Activated effector memory CD4-positive, alpha-beta T cell treated with Interleukin-2 at 50 U/mL for 16 hours (primary cell): ENCODE data around the gene SSC5D.
"Not testable (repeated sequence)": the region's sequence is repeated elsewhere in the genome, so short reads cannot be mapped to it uniquely, and the experiment has no call there.

Experiments used
- DNase-seq: peaks from one replicate; pipeline ENCODE4 v3.0.0-alpha.2; 2020

SSC5D gene

DNA sequence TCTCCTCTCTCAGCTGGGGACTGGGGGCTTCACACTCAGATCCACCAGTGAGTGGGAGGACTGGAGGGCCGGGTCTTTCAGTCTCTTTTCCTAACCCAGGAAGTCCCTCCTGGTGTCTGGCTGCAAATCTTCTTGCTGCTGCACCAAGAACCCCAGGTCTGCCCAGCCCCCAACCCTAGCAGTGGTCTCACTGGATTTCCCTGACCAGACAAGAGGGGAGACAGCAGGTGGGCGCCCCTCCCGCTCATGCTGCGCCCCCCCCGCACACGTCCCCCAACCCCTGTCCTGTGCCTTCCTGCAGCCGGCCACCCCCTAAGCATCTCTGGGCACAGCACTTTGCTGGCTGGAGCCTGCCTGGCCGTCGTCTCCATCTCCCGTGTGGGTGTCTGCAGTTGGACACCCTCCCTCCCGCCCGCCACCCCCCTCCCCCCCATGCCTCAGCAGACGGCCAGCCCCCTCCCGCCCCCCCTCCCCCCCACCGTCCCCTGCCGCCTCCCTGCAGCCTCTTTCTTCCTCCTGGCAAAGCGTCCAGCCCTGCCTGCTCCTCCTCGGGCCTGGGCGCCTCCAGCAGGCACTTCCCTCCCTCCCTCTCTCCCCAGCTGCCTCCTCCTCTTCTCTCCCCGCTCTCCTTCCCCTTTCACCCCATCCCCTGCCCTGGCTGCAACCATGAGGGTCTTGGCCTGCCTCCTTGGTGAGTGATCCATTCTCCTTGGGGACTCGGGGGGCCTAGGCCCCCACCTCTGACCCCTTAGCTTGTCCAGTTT lies at the start of gene SSC5D:
SSC5D (plus strand) TSS at position 513 of the 764 bp plus-strand sequence; CDS start at position 667, 154 bp downstream.
- no peak for DNase-seq

GRCh38 chr19:55439052-55439451 lies 49.2 kb upstream of the SSC5D start:
- no peak for DNase-seq

- DNase-seq: no peak
Observed at GRCh38 chr19:55440411-55441105, 47.7 kb upstream of the SSC5D start.

DNA sequence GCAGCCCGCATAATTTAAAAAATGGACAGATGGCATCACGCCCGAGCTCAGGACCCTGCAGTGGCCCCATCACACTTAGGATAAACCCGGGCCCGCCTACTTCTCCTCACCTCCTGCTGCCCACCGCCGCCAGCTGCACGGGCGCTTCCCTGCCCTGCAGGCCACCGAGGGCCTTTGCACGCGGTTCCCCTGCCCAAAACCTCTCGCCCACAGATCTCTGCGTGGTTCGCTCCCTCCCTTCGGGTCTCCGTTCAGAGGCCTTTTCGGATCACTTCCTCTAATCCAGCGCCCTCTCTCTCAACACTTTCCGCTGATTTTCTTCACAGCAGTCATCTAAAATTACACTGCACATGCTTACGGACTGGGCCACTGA lies 46.9 kb upstream of the SSC5D start:
- no peak for DNase-seq

- DNase-seq: no peak
Observed at GRCh38 chr19:55441692-55442321, 46.4 kb upstream of the SSC5D start.

DNA sequence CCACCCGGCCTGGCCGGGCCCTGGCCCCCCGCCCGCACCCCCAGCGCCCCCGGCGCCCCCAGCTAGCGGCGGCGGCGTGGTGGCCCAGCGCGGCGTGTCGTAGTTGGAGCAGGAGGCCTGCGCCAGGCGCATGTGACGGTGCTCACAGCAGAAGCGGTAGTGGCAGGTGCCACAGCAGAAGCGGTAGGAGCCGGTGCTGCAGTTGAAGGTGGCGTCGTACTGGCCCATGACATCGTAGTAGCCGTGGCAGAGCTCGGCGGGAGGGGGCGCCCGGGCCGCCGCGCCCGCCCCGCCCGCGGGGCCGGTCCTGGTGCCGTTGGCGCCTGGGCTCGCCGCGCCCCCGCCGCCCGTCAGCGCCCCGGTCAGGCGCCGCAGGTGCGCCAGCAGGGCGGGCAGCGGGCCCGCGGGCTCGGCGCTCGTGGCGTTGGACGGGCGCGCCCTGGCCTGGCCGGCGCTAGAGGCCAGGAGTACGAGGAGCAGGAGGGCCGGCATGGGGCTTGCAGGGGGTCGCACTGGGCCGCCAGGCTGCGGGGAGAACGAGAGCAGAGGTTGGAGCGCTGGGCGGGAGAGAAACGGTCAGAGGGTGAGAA lies 45.8 kb upstream of the SSC5D start:
- DNase-seq: no peak

DNA sequence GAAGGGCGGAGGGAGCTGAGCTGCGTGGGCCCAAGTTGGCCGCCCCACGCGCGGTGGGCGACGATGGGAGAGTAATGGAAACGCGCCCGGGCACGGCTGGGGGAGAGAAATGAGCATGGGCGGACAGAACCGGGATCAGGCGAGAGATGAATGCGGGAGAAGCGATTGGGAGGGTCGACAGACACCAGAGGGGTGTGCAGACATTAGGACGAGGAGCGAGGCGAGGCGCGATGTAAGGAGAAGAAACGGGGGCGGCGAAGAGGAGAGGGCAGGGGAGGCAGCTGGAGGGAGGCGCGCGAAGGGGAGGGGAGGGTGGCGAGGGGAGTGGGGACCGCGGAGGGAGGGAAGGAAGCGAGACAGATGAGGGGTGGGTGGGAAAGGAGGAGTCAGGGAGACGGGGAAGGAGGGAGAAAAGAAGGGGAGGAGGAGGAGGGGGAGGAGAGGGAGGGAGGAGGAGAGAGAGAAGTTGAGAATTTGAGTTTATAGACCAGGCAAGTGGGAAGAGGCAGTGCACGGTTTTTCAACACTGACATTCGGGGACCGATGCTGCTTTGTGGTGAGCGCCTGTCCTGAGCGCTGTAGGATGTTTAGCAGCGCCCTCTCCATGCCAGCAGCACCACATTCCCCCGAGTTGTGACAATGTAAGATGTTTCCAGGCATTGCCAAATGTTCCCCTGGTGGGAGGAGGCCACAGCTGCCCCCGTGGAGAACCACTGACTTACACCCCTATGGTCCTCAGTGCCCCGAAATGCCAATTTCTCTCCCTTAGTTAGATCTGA lies 45.0 kb upstream of the SSC5D start, which contains the start of gene SHISA7:
SHISA7 (minus strand) TSS at position 256 of the 779 bp plus-strand sequence. CDS start 437 bp downstream, outside the sequence.
- DNase-seq: no peak

DNA sequence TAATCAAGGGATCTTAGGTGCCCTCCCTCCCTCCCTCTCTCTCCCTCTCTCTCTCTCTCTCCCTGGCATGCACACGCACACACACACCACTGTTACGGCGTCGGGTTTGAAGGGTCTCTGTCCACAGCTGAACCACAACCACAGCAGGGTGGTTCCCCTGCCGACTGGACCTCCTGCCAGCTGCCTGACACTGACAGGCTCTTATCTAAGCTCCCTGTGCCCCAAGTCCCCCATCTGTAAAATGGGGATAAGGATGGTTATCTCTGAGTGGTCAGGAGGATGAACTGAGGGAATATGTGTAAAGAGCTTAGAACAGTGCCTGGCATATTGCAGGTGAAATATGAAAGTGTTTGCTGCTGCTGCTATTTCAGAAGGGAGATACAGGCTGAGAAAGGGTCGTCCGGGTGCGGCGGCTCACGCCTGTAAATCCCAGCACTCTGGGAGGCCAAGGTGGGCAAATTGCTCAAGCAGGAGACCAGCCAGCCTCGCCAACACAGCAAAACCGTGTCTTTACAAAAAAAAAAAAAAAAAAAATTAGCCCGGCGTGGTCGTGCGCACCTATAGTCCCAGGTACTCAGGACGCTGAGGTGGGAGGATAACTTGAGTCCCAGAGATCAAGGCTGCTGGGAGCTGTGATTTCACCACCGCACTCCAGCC lies 44.3 kb upstream of the SSC5D start:
- DNase-seq: no peak

DNA sequence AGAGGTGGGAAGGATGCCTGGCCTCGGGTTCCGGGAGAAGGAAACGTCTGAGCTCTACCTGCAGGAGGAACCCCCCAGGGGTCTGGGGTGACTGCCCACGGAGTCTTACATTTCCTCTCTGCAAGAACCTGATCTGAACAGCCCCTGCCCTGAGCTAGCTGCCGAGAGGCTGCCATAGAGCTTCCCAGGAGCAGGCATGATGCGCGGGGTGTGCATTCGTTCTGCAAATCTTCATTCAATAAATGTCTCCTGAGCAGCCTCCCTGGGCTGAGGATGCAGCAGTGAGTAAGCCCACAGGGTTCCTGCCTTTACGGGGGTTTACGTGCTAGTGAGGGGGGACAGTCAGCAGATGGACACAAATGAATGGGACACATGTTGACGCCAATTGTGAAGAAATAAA lies 43.6 kb upstream of the SSC5D start:
- no peak for DNase-seq

GRCh38 chr19:55446060-55446459 lies 42.2 kb upstream of the SSC5D start:
- DNase-seq: no peak

DNA sequence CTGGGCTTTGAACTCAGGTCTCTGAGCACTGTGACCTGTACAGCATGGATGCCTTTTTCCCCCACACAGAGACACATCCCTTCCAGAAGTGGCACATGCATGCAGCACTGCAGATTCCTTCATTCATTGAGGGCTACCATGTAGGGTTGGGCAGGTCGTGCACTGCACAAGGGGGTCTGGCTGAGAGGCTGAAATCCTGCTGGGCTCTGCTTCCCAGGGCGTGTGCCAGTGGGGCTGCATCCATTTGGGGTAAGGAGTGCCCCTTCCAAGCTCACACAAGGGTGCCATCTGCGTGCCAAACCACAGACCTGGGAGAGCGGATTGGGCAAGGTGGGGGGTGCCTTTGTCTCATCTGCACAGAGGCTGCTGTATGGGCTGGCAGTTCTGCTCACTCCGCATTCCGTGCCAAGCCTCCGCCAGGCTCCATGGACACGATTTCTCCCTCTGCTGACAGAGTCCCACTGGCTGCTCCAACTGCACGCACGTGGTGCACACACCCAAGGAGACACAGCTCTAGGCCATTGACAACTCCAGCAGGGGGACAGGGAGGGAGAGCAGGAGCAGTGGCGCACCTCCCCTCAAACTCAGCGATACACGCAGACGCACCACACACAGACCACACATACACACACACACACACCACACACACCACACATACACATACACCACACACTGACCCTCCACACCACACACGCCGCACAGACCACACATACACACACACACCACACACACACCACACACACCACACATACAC lies 40.6 kb upstream of the SSC5D start:
- no peak for DNase-seq

- DNase-seq: not testable (repeated sequence)
Observed at GRCh38 chr19:55448175-55448490, 40.1 kb upstream of the SSC5D start.

DNA sequence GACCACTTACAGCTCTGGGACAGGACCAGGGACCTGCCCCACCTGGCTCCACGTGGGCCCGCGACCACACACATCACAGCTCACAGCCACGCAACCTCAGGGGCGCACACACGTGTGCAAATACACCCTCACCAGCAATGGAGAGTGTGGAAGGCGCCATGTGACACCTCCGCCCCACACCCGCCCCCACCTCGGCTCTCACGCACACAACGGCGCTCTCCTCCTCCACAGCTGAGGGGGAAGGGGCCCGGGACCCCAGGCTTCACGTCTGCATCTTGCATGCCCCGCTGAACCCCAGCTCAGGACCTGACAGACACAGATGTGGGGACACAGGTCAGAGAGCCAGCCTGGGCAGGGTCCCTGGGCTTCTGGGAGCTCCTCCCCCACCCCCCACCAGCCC lies 38.8 kb upstream of the SSC5D start:
- no peak for DNase-seq

DNA sequence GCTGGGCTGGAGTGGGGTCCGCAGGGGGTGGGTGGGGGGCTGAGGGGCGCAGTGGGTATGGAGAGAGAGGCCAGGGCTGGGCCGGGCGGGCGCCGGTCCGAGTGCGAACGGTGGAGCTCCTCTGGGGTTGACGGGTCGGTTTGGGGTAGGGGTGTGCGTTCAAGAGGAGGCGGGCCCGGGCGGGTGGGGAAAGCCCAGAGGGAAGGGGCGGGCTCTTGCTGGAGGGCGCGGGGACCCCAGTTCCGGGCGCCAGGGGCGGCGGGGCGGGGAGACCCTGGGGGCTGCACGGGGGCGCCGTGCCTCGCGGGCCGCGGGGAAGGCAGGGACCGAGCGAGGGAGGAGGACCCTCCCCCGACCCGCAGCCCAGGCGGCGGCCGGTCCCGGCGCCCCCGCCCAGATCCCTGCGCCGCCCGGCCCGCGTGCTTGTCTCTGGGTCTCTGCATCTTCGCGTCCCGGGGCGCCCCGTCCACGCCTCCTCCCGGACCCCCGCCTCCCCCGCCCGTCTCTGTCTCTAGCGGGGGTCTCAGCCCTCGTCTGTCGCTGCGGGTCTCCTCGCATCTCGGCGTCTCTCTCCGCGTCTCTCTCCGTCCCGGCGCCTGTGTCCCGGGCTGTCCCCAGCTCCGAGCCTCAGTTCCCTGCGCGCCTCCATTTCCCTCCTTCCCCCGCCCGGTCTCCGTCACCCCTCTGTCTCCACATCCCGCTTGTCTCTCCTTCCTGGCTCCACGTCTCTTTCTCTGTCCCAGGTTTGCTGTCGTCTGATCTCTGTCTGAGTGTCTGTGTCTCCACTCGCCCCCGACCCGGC lies 36.9 kb upstream of the SSC5D start:
- DNase-seq: no peak

DNA sequence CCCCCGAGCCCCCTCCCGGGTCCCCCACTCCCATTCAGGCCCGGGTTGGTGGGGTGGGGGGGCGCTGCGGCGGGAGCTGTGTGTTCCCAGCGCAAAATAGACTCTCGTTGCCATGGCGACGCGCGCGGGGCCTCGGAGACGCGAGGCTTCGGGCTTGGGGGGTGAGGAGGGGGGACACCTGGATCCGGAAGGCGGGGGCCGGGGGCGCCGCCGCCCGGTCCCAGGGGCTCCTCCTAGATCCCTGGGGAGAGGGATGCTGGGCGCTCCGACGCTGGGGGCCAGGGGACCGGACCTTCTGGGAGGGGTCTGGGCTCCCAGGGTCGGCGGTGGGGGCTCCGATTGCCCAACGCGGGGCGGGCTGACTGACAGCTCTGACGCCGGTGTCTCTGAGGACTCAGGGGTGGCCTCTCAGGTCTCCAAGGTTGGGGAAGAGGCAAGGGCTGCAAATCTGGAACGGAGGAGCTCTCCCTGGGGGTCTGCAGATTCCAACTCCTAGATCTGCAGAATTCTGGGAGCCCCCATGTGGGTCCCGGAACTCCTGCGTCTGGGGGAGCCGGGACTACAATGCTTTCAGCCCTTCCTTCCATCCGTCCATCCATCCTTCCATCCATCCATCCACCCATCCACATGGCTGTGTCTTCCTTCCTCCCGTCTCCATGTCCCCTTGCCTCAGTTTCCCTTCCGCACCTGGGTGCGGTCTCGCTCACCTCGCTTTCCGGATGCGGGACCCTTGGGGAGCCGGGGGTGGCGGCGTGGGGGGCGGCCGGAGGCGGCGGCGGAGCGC lies 36.1 kb upstream of the SSC5D start:
- DNase-seq: no peak

GRCh38 chr19:55452749-55453346 lies 35.4 kb upstream of the SSC5D start:
- no peak for DNase-seq

DNA sequence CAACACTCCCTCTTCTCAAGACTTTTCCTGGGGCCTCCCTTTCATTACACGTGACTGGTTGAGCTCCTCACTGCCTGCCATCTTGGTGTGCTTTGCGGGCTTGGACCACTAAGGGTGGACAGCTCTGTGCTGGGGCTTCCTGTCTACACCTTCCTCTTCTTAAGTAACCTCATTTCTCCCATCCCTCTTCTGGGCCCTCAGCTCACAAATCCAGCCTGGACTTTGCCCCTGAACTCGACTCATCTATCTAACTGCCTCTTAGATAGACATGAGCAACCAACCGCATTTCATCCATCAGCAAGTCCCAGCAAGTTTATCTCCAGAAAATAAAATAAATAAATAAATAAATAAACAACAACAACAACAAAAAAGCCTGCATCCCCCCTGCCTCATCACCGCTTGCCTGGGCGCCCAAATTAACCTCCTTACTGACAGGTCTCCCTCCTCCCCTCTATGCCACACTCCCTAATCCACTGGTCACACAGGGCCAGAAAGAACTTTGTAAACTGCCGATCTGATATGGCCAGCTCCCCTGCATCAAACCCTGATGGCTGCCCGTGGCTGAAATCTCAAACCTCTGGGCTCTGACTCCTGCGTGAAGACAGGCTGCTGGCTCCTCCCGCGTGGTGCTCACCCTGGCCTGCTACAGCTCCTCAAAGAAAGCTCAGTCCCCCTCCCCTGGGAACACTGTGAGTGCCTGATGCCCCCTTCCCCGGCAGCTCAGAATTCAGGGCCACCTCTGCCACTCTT lies 34.5 kb upstream of the SSC5D start:
- no peak for DNase-seq

DNA sequence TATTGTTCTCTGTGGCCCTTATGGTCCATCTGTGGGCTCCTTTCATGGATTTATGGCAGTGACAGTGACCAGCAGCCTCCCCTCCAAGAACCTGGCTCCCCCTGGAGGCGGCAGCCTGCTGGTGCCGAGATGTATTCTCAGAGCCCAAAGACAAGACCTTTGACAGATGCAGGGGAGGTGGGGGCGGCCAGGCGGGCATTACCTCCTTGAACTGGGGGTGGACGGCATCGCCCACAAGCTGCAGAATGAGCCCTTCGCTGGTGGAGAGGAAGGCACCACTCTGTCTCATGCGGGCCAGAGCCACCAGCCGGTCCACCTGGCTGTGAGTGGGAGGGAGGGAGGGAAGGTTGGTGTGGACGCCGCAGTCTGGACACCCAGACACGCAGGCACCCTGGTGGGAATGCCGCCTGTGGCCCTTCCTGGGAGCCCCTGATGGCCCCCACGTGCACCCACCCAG lies 33.4 kb upstream of the SSC5D start:
- DNase-seq: peak; percentile 26
